HUES48 (cell line): Measurements from ENCODE around the gene RBM48.
"Not testable (repeated sequence)": the region's sequence is repeated elsewhere in the genome, so short reads cannot be mapped to it uniquely, and the experiment has no call there.

ENCODE experiments used
- H3K27ac ChIP-seq: one replicate; pipeline ENCODE4 v1.7.0; 2013; ENCODE audit warnings: low read depth, low read length, inconsistent platforms
- H3K27me3 ChIP-seq: 2 replicates; pipeline ENCODE4 v1.6.1; 2013; ENCODE audit warnings: mild to moderate bottlenecking, low read length; ENCODE audit not compliant: control insufficient read depth, insufficient read depth
- H3K36me3 ChIP-seq: 2 replicates; pipeline ENCODE4 v1.6.1; 2013; ENCODE audit warnings: low read length; ENCODE audit not compliant: control insufficient read depth, insufficient read depth
- H3K4me1 ChIP-seq: 2 replicates; pipeline ENCODE4 v1.6.1; 2013; ENCODE audit warnings: mild to moderate bottlenecking, low read length; ENCODE audit not compliant: control insufficient read depth, insufficient read depth
- H3K4me3 ChIP-seq: 2 replicates; pipeline ENCODE4 v1.5.1; 2013; ENCODE audit warnings: mild to moderate bottlenecking, low read depth, low read length
- H3K9ac ChIP-seq: 2 replicates; pipeline ENCODE4 v1.6.1; 2013; ENCODE audit warnings: mild to moderate bottlenecking, low read depth, low read length, moderate library complexity
- H3K9me3 ChIP-seq: 2 replicates; pipeline ENCODE4 v1.6.1; 2013; ENCODE audit warnings: low read length; ENCODE audit not compliant: control insufficient read depth, insufficient read depth

The RBM48 gene

GRCh38 chr7:92504563-92504962 lies 24.0 kb upstream of the RBM48 start:
- Histone ChIP-seq H3K36me3 (peaks cover 74% of the 10 kb centered on the region), H3K9me3 (no peaks in the 10 kb centered on the region), H3K27me3 (no peaks in the 10 kb centered on the region), H3K27ac (no peak overlapping the region), H3K9ac (no peak overlapping the region), H3K4me3 (no peak overlapping the region), H3K4me1 (no peaks in the 10 kb centered on the region)

GRCh38 chr7:92506363-92506762 lies 22.2 kb upstream of the RBM48 start:
- Histone ChIP-seq H3K9me3 (no peaks in the 10 kb centered on the region), H3K27me3 (no peaks in the 10 kb centered on the region), H3K36me3 (peaks cover 65% of the 10 kb centered on the region), H3K4me1 (no peaks in the 10 kb centered on the region), H3K4me3 (no peak overlapping the region), H3K9ac (no peak overlapping the region), H3K27ac (no peak overlapping the region)

DNA sequence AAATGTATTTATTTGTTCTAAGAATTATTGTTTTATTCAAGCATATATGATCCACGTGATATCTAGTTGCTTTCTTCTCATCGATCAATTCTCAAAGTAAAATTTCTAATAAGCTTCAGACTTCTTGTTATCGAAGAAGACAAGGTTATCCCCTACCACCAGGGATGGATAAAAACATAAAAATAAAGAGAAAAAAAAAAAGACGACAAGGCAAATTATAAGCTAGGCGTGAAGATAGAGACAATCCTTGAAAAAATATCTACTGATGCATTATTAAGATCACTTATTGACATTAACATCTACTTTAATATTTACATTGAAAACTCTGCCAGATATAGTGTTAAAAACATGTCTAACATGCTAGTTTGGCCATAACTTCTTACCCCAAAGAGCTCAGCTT lies 19.6 kb upstream of the RBM48 start:
- Histone ChIP-seq H3K4me1 (no peaks in the 10 kb centered on the region), H3K27me3 (no peaks in the 10 kb centered on the region), H3K4me3 (no peak overlapping the region), H3K36me3 (peaks cover 54% of the 10 kb centered on the region), H3K9me3 (no peaks in the 10 kb centered on the region), H3K9ac (no peak overlapping the region), H3K27ac (no peak overlapping the region)

DNA sequence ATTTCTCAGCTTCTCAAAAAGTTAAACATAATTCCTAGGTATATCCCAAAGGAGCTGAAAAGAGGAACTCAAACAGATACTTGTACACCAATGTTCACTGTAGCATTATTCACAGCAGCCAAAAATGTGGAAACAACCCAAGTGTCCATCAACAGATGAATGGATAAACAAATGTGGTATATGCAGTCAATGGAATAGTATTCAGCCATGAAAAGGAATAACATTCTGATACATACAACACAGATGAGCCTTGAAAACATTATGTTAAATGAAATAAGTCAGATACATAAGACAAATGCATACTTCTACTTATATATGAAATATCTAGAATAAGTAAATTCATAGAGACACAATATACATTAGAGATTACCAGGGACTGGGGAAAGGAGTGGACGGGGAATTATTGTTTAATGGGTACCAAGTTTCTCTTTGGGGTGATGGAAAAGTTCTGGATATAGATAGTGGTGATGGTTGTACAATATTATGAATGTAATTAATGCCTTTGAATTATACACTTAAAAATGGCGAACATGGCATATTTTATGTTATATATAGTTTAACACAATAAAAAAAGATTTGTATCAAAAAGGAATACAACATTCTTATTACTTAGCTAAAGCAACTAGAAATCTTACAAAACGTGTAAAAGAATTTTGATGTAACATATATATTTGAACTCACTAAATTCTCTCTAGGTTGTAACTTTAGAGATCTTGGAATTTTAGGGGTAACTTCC lies 15.3 kb upstream of the RBM48 start:
- Histone ChIP-seq H3K27ac (no peak overlapping the region), H3K4me3 (no peak overlapping the region), H3K4me1 (no peaks in the 10 kb centered on the region), H3K36me3 (peaks cover 51% of the 10 kb centered on the region), H3K9ac (no peak overlapping the region), H3K27me3 (no peaks in the 10 kb centered on the region), H3K9me3 (no peaks in the 10 kb centered on the region)

GRCh38 chr7:92517631-92518030 lies 11.0 kb upstream of the RBM48 start:
- H3K4me1 ChIP-seq, result no peaks in the 10 kb centered on the region
- H3K36me3 ChIP-seq, result peaks cover 54% of the 10 kb centered on the region
- no peaks in the 10 kb centered on the region for H3K9me3 ChIP-seq
- H3K9ac ChIP-seq, result no peak overlapping the region
- H3K27me3 ChIP-seq, result no peaks in the 10 kb centered on the region
- no peak overlapping the region for H3K27ac ChIP-seq
- H3K4me3 ChIP-seq, result no peak overlapping the region

DNA sequence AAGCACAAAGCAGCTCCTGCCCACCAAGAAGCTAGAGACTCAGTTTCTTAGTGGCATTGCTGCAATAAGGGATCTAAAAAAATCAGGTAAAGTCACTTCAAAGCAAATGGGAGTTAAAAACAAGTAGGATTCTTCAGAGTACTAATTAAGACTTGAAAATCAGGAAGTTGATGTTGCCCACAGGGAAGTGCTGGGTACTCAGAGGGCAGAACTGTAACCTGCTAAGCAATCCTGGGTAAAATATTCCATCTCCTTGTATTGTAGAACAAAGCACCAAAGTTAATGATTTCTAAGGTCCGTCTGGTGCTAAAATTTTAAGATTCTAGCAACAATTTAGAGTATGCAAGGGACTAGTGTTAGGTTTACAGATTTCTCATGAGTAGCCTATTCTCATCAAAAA lies 8.6 kb upstream of the RBM48 start:
- Histone ChIP-seq H3K4me1 (no peaks in the 10 kb centered on the region), H3K27ac (no peak overlapping the region), H3K36me3 (peaks cover 44% of the 10 kb centered on the region), H3K9me3 (no peaks in the 10 kb centered on the region), H3K4me3 (no peak overlapping the region), H3K9ac (no peak overlapping the region), H3K27me3 (no peaks in the 10 kb centered on the region)

GRCh38 chr7:92523110-92523509 lies 5.5 kb upstream of the RBM48 start:
- Histone ChIP-seq H3K9ac (no peak overlapping the region), H3K36me3 (peaks cover 23% of the 10 kb centered on the region), H3K27ac (no peak overlapping the region), H3K27me3 (no peaks in the 10 kb centered on the region), H3K9me3 (no peaks in the 10 kb centered on the region), H3K4me3 (no peak overlapping the region), H3K4me1 (peaks cover 3% of the 10 kb centered on the region; the same call in 1 of the 2 replicates)

DNA sequence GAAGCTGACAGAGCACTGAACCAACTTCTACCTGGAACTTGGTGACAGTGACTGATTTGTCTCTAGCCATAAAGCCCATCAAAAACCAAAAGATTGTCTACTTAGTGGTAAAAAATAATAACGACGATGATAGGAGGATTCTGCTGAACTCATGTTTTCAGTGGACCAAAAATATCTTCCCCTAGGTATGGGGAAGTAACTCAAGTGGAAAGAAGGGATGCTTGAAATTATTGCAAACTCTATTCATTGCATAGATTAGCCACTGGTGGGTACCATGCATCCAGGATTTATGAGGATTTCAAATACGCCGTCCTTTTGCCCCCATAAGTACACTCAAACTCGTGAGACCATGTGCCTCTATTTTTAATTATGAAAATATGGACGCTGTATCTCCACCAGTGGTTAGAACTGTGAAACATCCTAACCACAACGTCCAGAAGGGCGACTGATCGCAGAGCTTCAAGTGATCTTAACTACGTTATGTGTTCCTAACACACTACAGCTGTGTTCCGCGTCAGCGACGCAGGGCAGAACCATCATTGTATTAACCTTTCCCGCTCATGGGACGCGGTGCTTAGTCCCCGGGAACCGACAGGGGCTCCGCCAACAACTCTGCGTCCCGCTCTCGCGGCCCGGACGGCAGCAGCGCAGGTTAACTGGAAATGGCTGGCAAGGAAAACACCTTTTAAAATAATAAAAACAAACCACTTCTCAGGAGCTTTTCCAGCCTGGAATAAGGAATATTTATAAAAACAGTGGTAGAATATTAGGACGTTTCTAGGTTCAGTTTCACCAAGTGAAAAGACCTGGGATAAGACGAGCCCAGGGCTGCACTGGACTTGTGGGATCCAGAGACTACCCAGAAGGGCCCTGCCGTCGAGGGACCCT lies 1.1 kb upstream of the RBM48 start:
- Histone ChIP-seq H3K27me3 (no peaks in the 10 kb centered on the region), H3K9ac (peak overlapping the region; percentile 75), H3K36me3 (peaks cover 18% of the 10 kb centered on the region), H3K4me1 (peaks cover 8% of the 10 kb centered on the region; the same call in 1 of the 2 replicates), H3K9me3 (no peaks in the 10 kb centered on the region), H3K27ac (peak overlapping the region; percentile 82), H3K4me3 (peak overlapping the region; percentile 88)

- Histone ChIP-seq H3K27me3 (no peaks in the 10 kb centered on the region), H3K4me3 (peak overlapping the region; percentile 82), H3K36me3 (peaks cover 32% of the 10 kb centered on the region), H3K27ac (peak overlapping the region; percentile 88), H3K9ac (peak overlapping the region; percentile 85), H3K9me3 (no peaks in the 10 kb centered on the region), H3K4me1 (peaks cover 8% of the 10 kb centered on the region; the same call in 1 of the 2 replicates)
These were observed 316 bp downstream of the RBM48 start for GRCh38 chr7:92528958-92529264.

- no peak overlapping the region for H3K4me3 ChIP-seq
- H3K27ac ChIP-seq, result no peak overlapping the region
- no peaks in the 10 kb centered on the region for H3K9me3 ChIP-seq
- no peaks in the 10 kb centered on the region for H3K27me3 ChIP-seq
- H3K4me1 ChIP-seq, result 0 out of 2 replicates have a peak, but pooled peaks cover under 1% of the 10 kb centered on the region
- no peak overlapping the region for H3K9ac ChIP-seq
- peaks cover 80% of the 10 kb centered on the region for H3K36me3 ChIP-seq
These were observed 6.0 kb downstream of the RBM48 start for GRCh38 chr7:92534572-92534971.

GRCh38 chr7:92543542-92543941 lies 14.9 kb downstream of the RBM48 start:
- not testable (repeated sequence) for H3K27me3 ChIP-seq, H3K9ac ChIP-seq, H3K4me3 ChIP-seq, H3K9me3 ChIP-seq, H3K4me1 ChIP-seq, H3K27ac ChIP-seq, H3K36me3 ChIP-seq
